Mucosa of descending colon (tissue), 3 donors: ENCODE results near the gene ARHGEF38. TPM values are rescaled to one million over a fixed set of nuclear protein-coding genes. Genes with fewer than 3 reads are reported as not detected.

Experiments used
- ATAC-seq: fragments of 200-7000 bp; cut with Tn5 transposase; one replicate; pipeline ENCODE4 v1.9.1; 2020; ENCODE audit warnings: mild to moderate bottlenecking, moderate library complexity
- DNase-seq, 3 donors: peaks; one replicate each; pipeline ENCODE4 v3.0.0-alpha.2; 2020
- H3K36me3 ChIP-seq: fragments of 200-600 bp; one replicate; pipeline ENCODE4 v1.8.0; 2021; ENCODE audit warnings: low read depth, mild to moderate bottlenecking
- H3K4me1 ChIP-seq: fragments of 200-600 bp; one replicate; pipeline ENCODE4 v1.8.0; 2021; ENCODE audit warnings: low read depth, mild to moderate bottlenecking
- H3K4me3 ChIP-seq: fragments of 200-600 bp; one replicate; pipeline ENCODE4 v1.8.0; 2021; ENCODE audit warnings: mild to moderate bottlenecking
- H3K9me3 ChIP-seq: fragments of 200-600 bp; one replicate; pipeline ENCODE4 v1.8.0; 2021; ENCODE audit warnings: mild to moderate bottlenecking
- CTCF ChIP-seq: fragments of 200-600 bp; IDR thresholded peaks from one replicate; pipeline ENCODE4 v1.8.0; 2022; ENCODE audit warnings: antibody characterized with exemption, mild to moderate bottlenecking
- intact Hi-C, 2 donors: fragments of 100-400 bp; cut with DNase I in 1 of 2; cut with micrococcal nuclease in 1 of 2; formaldehyde crosslinking; loops; one replicate each; pipeline versions ENCODE4 v1.11.0 to v1.11.1; 2022; cut with DNase I, micrococcal nuclease
- total RNA-seq, 3 donors: library from RNA; stranded (reverse); fragmentation: NEBNext Ultra II Directional in 2 of 3; extraction: Animal tissue kit (Norgen Biotek cat#: 25700) in 2 of 3; gene quantifications; one replicate each; pipeline versions ENCODE4 v1.2.1 to v1.2.4, GENCODE V29; 2021 to 2023
- donor health status: DM: no; HTN: no; CAD: no; lungs with moderate emphysema.
- donor health status: DM: no; HTN: no; CAD: no.
- donor health status: DM: no; HTN: yes; CAD: no.

ARHGEF38 gene
- total RNA-seq, 3 donors from 2014 or later = 6.1 to 21.1 (median 17.8) TPM

DNA sequence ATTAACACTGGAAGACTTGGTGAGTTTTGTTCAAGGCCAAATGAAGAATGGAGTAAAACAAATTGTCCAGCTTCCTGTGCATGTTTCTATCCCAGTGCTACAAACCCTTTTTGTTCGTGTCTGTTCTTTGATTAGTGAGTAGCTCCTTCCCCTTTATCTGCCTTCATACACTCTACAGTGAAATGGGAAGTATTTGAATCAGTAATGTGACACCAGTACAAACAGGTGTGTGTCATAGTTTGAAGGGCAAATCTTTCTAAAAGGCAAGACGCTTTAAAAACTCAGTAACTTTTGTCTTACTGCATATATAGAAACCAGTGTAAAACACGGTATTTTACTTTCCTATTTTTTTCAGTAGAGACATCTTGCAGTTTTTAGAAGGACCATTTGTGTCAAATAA lies 5.9 kb downstream of the ARHGEF38 start:
- no peak for DNase-seq
- Histone ChIP-seq H3K36me3 (no peaks in the 10 kb centered on the region), H3K9me3 (no peaks in the 10 kb centered on the region), H3K4me3 (no peak overlapping the region), H3K4me1 (no peaks in the 10 kb centered on the region)
- intact Hi-C loops = no loop called here
- TF ChIP-seq CTCF = no peak
- peak; percentile 62 for ATAC-seq

DNA sequence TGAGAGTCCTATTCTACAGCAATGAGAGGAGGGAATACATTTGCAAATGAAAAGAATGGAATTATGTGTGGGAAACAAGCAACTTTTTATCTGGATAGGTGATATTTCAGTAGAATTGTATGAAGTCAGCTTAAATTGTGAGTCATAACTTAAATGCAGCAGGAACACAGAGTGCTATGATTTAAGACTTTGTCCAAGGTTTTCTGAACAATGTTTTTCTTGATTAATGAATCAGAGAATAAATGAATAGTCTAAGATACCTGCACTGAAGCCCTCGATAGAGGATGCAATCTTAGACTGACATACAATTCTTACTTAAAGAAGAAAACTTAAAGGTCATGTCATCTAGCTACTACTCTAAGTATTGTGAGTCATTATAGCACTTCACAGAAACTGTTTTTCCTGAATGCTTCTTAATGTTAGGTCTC lies 8.0 kb downstream of the ARHGEF38 start:
- no peak overlapping the region for H3K4me3 ChIP-seq
- no peaks in the 10 kb centered on the region for H3K9me3 ChIP-seq
- ATAC-seq (no peak), DNase-seq (no peak)
- intact Hi-C loops = no loop called here
- no peaks in the 10 kb centered on the region for H3K4me1 ChIP-seq
- no peaks in the 10 kb centered on the region for H3K36me3 ChIP-seq
- no peak for TF ChIP-seq CTCF

- DNase-seq = no peak
- no peak for TF ChIP-seq CTCF
- ATAC-seq = no peak
- H3K4me1 ChIP-seq = no peaks in the 10 kb centered on the region
- H3K9me3 ChIP-seq = no peaks in the 10 kb centered on the region
- no peak overlapping the region for H3K4me3 ChIP-seq
- H3K36me3 ChIP-seq = no peaks in the 10 kb centered on the region
- intact Hi-C loops = no loop called here
Observed at GRCh38 chr4:105563352-105563751, 10.9 kb downstream of the ARHGEF38 start.

DNA sequence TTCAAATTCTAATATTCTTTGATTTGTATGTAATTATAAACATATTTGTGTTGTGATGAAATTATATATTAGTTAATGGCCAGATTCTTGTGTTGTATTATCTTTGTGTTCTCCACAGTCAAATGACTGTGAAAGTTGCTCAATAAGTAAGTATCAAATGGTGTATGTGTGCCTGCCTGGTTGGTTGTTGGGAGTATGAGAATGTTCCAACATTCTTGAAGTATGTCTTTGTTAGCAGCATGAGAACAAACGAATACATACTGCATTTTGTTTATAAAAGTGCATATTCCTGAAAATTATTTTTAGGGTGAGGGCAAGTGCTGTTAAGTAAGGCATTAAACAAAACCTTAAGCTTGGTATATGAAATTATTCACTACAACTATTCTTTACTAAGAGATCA lies 16.2 kb downstream of the ARHGEF38 start:
- H3K36me3 ChIP-seq = no peaks in the 10 kb centered on the region
- no peak overlapping the region for H3K4me3 ChIP-seq
- DNase-seq (no peak), ATAC-seq (no peak)
- no peak for TF ChIP-seq CTCF
- no peaks in the 10 kb centered on the region for H3K9me3 ChIP-seq
- intact Hi-C loops = no loop called here
- no peaks in the 10 kb centered on the region for H3K4me1 ChIP-seq

DNA sequence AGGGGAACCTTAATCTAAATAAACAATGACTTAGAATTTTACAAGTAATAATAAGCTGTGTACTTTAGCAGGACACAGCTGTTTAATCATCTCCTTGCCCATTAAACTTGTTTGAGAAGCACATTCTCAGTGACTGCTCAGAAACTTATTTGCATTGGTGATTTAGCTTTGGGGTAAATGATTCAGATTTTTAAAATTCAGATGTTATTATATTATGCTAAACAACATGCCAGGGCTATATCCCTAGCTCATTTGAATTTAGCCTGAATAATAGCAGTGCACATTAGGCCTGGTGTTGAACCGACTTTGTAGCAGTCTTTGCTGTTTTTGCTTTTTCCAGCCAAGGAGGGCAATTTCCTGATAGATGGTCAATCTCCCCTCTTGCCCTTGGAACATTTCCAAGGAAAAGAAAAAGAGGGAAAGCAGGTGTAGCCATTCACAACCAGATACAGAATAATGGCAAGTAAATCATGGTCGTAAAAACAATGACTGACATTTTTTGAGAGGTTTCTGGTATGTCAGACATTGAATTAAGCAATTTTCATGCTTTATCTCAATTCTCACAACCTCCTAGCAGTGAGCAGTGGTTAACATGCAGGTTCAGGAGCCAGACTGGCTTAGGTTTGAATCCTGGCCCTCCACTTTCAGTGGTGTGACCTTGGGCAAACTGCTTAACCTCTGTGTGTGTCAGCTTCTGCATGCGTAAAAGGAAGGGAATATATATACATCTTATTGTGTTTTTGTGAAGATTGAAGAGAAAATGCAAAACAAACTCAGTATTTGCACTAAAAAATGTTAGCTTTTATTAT lies 16.8 kb downstream of the ARHGEF38 start:
- H3K36me3 ChIP-seq = no peaks in the 10 kb centered on the region
- DNase-seq = no peak
- H3K4me1 ChIP-seq = no peaks in the 10 kb centered on the region
- H3K4me3 ChIP-seq = no peak overlapping the region
- intact Hi-C loops = no loop called here
- H3K9me3 ChIP-seq = no peaks in the 10 kb centered on the region
- TF ChIP-seq CTCF = no peak
- ATAC-seq = no peak
